ENCODE data around the gene TRIM67.

GRCh38 chr1:231206856-231207255 lies 45.0 kb downstream of the TRIM67 start:
- TF ChIP-seq, protein P1, sequence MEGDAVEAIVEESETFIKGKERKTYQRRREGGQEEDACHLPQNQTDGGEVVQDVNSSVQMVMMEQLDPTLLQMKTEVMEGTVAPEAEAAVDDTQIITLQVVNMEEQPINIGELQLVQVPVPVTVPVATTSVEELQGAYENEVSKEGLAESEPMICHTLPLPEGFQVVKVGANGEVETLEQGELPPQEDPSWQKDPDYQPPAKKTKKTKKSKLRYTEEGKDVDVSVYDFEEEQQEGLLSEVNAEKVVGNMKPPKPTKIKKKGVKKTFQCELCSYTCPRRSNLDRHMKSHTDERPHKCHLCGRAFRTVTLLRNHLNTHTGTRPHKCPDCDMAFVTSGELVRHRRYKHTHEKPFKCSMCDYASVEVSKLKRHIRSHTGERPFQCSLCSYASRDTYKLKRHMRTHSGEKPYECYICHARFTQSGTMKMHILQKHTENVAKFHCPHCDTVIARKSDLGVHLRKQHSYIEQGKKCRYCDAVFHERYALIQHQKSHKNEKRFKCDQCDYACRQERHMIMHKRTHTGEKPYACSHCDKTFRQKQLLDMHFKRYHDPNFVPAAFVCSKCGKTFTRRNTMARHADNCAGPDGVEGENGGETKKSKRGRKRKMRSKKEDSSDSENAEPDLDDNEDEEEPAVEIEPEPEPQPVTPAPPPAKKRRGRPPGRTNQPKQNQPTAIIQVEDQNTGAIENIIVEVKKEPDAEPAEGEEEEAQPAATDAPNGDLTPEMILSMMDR (tag by site-specific recombination; IDR thresholded peaks at IDR 0.05), result no peak
- TF ChIP-seq ZNF639 (tag by site-specific recombination; IDR thresholded peaks at IDR 0.05), result no peak
- TF ChIP-seq ZNF521 (tag by site-specific recombination; IDR thresholded peaks at IDR 0.05), result no peak
- TF ChIP-seq ZSCAN18 (tag by site-specific recombination; IDR thresholded peaks at IDR 0.05), result no peak
